ENCODE data around the gene RIOK2.
"Not testable (repeated sequence)": the region's sequence is repeated elsewhere in the genome, so short reads cannot be mapped to it uniquely, and the experiment has no call there.

The RIOK2 gene

GRCh38 chr5:97167435-97167834 lies 15.6 kb downstream of the RIOK2 start:
- DNase-seq (ENCODE audit: low spot score) = no peak

GRCh38 chr5:97165726-97166125 lies 17.3 kb downstream of the RIOK2 start:
- no peak for DNase-seq (ENCODE audit: low spot score)

- DNase-seq (ENCODE audit: low spot score) = no peak
These were observed 18.2 kb downstream of the RIOK2 start for GRCh38 chr5:97164846-97165245.

- no peak for DNase-seq (ENCODE audit: low spot score)
These were observed 19.2 kb downstream of the RIOK2 start for GRCh38 chr5:97163790-97164285.

GRCh38 chr5:97163360-97163764 lies 19.7 kb downstream of the RIOK2 start:
- DNase-seq (ENCODE audit: low spot score) = no peak

- peak; percentile 77 for DNase-seq (ENCODE audit: low spot score)
These were observed 21.0 kb downstream of the RIOK2 start for GRCh38 chr5:97162045-97162444.

- no peak for DNase-seq (ENCODE audit: low spot score)
These were observed 25.4 kb downstream of the RIOK2 start for GRCh38 chr5:97157689-97158088.

- no peak for DNase-seq (ENCODE audit: low spot score)
These were observed 31.7 kb downstream of the RIOK2 start for GRCh38 chr5:97151370-97151769.

- no peak for DNase-seq (ENCODE audit: low spot score)
These were observed 32.6 kb downstream of the RIOK2 start for GRCh38 chr5:97150401-97150800.

GRCh38 chr5:97149709-97150108 lies 33.3 kb downstream of the RIOK2 start:
- no peak for DNase-seq (ENCODE audit: low spot score)

- DNase-seq (ENCODE audit: low spot score) = no peak
These were observed 34.8 kb downstream of the RIOK2 start for GRCh38 chr5:97148288-97148687.

GRCh38 chr5:97143704-97144103 lies 39.3 kb downstream of the RIOK2 start:
- no peak for DNase-seq (ENCODE audit: low spot score)

- peak; percentile 70 for DNase-seq (ENCODE audit: low spot score)
These were observed 40.4 kb downstream of the RIOK2 start, which contains the start of gene LIX1 for GRCh38 chr5:97142521-97143254. LIX1 (minus strand) TSS chr5:97142611; CDS start chr5:97142576, 35 bp downstream.

- DNase-seq (ENCODE audit: low spot score) = no peak
These were observed 41.5 kb downstream of the RIOK2 start for GRCh38 chr5:97141539-97141938.

GRCh38 chr5:97141031-97141430 lies 42.0 kb downstream of the RIOK2 start:
- DNase-seq (ENCODE audit: low spot score) = no peak

- DNase-seq (ENCODE audit: low spot score) = not testable (repeated sequence)
These were observed 42.8 kb downstream of the RIOK2 start for GRCh38 chr5:97140250-97140649.

- DNase-seq (ENCODE audit: low spot score) = no peak
These were observed 46.6 kb downstream of the RIOK2 start for GRCh38 chr5:97136475-97136874.

GRCh38 chr5:97135868-97136267 lies 47.2 kb downstream of the RIOK2 start:
- DNase-seq (ENCODE audit: low spot score) = no peak

- DNase-seq (ENCODE audit: low spot score) = no peak
These were observed 48.4 kb downstream of the RIOK2 start for GRCh38 chr5:97134634-97135033.

GRCh38 chr5:97133101-97133500 lies 49.9 kb downstream of the RIOK2 start:
- DNase-seq (ENCODE audit: low spot score) = no peak

- DNase-seq (ENCODE audit: low spot score) = no peak
These were observed 51.1 kb downstream of the RIOK2 start for GRCh38 chr5:97131921-97132320.

GRCh38 chr5:97131139-97131710 lies 51.8 kb downstream of the RIOK2 start:
- DNase-seq (ENCODE audit: low spot score) = no peak

GRCh38 chr5:97127727-97128126 lies 55.3 kb downstream of the RIOK2 start:
- DNase-seq (ENCODE audit: low spot score) = peak; percentile 39
